ENCODE data around the gene ACKR2. TPM values are rescaled to one million over a fixed set of nuclear protein-coding genes. Genes with fewer than 3 reads are reported as not detected.

The ACKR2 gene
- total RNA-seq, 1 donor = 0.10 TPM

GRCh38 chr3:42900226-42901072 lies 91.2 kb downstream of the ACKR2 start:
- H3K27me3 ChIP-seq (ENCODE audit: insufficient read depth, low read length) = peaks cover 12% of the 10 kb centered on the region
- H3K4me3 ChIP-seq (ENCODE audit: low read length) = no peak overlapping the region
- H3K4me1 ChIP-seq (ENCODE audit: insufficient read depth, low read length) = no peaks in the 10 kb centered on the region
- no peaks in the 10 kb centered on the region for H3K9me3 ChIP-seq (ENCODE audit: low read depth, low read length)

- H3K9me3 ChIP-seq (ENCODE audit: low read depth, low read length) = no peaks in the 10 kb centered on the region
- no peak overlapping the region for H3K4me3 ChIP-seq (ENCODE audit: low read length)
- H3K4me1 ChIP-seq (ENCODE audit: insufficient read depth, low read length) = peaks cover 5% of the 10 kb centered on the region
- H3K27me3 ChIP-seq (ENCODE audit: insufficient read depth, low read length) = peaks cover 17% of the 10 kb centered on the region
Measured at GRCh38 chr3:42901073-42901415, 91.8 kb downstream of the ACKR2 start.

DNA sequence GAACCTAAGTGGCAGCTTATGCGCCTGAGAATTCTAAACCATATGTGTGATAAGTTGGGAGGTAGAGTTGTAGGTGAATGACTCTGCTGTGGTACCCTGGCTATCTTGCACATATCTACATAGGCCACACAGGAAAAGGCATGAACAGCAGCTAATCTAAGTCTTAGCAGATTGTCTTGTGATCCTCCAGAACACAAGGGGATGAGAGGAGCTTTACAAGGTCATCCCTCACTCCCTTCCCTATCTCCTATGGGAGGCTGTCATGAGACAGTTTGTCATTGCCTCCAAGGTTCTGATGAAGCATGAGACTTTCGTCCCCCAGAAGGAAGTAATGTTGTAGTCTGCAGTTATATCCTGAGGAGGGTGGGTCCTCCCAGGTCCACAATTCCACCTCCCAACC lies 93.0 kb downstream of the ACKR2 start:
- H3K4me3 ChIP-seq (ENCODE audit: low read length) = no peak overlapping the region
- H3K27me3 ChIP-seq (ENCODE audit: insufficient read depth, low read length) = peaks cover 29% of the 10 kb centered on the region
- peaks cover 13% of the 10 kb centered on the region for H3K4me1 ChIP-seq (ENCODE audit: insufficient read depth, low read length)
- no peaks in the 10 kb centered on the region for H3K9me3 ChIP-seq (ENCODE audit: low read depth, low read length)

DNA sequence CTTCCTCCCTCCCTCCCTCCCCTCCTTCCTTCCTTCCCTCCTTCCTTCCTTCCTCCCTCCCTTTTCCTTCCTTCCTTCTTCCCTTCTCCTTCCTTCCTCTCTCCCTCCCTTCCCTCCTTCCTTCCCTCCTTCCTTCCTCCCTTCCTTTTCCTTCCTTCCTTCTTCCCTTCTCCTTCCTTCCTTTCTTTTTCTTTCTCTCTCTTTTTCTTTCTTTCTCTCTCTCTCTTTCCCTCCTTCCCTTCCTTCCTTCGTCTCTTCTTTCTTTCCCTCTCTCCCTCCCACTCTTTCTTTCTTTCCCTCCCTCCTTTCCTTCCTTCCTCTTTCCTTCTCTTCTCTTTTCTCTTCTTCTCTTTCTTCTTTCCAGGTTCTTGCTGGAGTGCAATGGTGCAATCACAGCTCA lies 94.8 kb downstream of the ACKR2 start:
- Histone ChIP-seq H3K4me1 (ENCODE audit: insufficient read depth, low read length) (peaks cover 13% of the 10 kb centered on the region), H3K4me3 (ENCODE audit: low read length) (no peak overlapping the region)

DNA sequence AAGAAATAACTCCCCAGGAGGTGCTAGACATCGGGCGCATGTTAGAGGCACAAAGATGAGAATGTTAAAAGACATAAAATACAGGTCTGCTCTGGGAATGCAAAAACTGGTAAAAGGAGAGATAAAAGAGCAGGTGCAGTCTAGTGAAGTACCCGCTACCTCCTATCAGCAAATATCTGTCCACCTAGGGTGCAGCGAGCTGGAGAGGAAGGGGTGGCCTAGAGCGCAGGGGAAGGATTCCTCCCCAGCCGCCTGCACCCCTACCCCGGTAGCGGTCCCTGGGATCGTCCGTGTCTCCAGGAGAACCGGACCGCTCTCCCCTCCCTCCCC lies 96.5 kb downstream of the ACKR2 start:
- H3K27me3 ChIP-seq (ENCODE audit: insufficient read depth, low read length) = peaks cover 30% of the 10 kb centered on the region
- H3K4me1 ChIP-seq (ENCODE audit: insufficient read depth, low read length) = peaks cover 13% of the 10 kb centered on the region
- peak overlapping the region; percentile 23 for H3K4me3 ChIP-seq (ENCODE audit: low read length)
- no peaks in the 10 kb centered on the region for H3K9me3 ChIP-seq (ENCODE audit: low read depth, low read length)

More for the DNA sequence above, 94.8 kb downstream of the ACKR2 start:
- H3K27me3 ChIP-seq (ENCODE audit: insufficient read depth, low read length) = peaks cover 30% of the 10 kb centered on the region
- no peaks in the 10 kb centered on the region for H3K9me3 ChIP-seq (ENCODE audit: low read depth, low read length)

DNA sequence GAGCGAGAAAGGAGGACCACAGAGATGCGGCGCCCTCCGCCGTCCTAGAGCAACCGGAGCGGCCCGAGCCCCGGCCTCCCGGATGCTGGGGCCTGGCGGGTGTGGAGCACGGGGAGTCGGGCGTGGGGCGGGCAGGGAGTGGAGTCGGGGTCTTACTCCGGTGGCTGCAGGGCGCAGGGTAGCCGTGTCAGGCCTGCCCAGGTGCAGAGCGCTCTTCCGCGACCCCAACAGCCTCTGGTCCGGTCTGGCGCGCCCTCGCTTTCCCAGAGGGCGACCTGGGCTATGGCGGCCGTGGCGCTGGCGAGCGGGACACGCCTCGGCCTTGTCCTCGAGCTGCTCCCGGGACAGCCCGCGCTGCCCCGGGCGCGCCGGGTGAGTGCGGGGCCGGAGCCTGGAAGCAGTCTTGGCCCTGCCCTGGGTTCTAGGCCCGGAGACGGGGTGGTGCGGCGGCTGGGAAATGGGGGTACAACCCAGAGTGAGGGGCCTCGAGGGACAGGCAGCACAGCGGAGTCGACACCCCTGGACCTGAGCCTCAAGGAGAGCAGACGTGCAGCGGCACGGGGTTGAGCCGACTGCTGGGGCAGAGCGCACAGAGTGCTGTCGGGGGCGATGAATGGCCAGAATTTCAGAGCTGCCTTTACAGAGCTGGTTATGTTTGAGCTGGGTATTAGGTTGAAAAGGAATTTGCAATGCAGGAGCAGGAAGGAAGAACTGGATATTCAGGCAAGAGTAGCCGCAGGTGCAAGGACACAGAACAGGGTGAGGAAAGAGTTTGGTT lies 97.0 kb downstream of the ACKR2 start, which contains the start of gene ZNF662:
Gene ZNF662 (plus strand): TSS at position 73 of the 778 bp plus-strand sequence. CDS start 1,973 bp downstream, outside the sequence.
- Histone ChIP-seq H3K9me3 (ENCODE audit: low read depth, low read length) (no peaks in the 10 kb centered on the region), H3K4me3 (ENCODE audit: low read length) (peak within 1 kb of the TSS; percentile 23), H3K27me3 (ENCODE audit: insufficient read depth, low read length) (peaks cover 30% of the 10 kb centered on the region), H3K4me1 (ENCODE audit: insufficient read depth, low read length) (peaks cover 13% of the 10 kb centered on the region)

- Histone ChIP-seq H3K27me3 (ENCODE audit: insufficient read depth, low read length) (peaks cover 30% of the 10 kb centered on the region), H3K9me3 (ENCODE audit: low read depth, low read length) (no peaks in the 10 kb centered on the region), H3K4me1 (ENCODE audit: insufficient read depth, low read length) (peaks cover 13% of the 10 kb centered on the region), H3K4me3 (ENCODE audit: low read length) (no peak overlapping the region)
Measured at GRCh38 chr3:42906848-42907183, 97.6 kb downstream of the ACKR2 start.

GRCh38 chr3:42908675-42909074 lies 99.4 kb downstream of the ACKR2 start:
- peaks cover 30% of the 10 kb centered on the region for H3K27me3 ChIP-seq (ENCODE audit: insufficient read depth, low read length)
- peaks cover 13% of the 10 kb centered on the region for H3K4me1 ChIP-seq (ENCODE audit: insufficient read depth, low read length)
- peaks cover 4% of the 10 kb centered on the region for H3K9me3 ChIP-seq (ENCODE audit: low read depth, low read length)
- H3K4me3 ChIP-seq (ENCODE audit: low read length) = no peak overlapping the region

DNA sequence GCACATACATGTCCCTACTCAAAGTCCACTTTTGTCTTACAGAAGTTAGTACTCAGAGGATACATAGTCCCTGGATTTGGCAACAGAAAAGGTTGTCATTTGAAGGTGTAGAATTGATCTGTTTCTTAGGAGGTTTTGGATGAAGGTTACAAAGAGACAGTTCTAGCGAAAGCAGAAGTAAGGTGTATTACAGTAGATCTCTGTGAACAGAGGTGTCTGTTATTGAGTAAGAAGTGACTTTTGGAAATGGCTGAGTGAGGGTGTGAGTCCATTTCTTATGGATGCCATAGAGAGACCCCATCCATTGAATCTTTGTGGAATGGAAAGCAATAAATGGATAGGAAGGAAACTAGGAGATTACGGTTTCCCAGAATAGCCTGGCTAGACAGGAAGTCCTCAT lies 102.3 kb downstream of the ACKR2 start:
- Histone ChIP-seq H3K4me1 (ENCODE audit: insufficient read depth, low read length) (peaks cover 3% of the 10 kb centered on the region), H3K4me3 (ENCODE audit: low read length) (no peak overlapping the region), H3K27me3 (ENCODE audit: insufficient read depth, low read length) (peaks cover 8% of the 10 kb centered on the region), H3K9me3 (ENCODE audit: low read depth, low read length) (peaks cover 29% of the 10 kb centered on the region)

GRCh38 chr3:42914771-42915515 lies 105.7 kb downstream of the ACKR2 start:
- Histone ChIP-seq H3K4me1 (ENCODE audit: insufficient read depth, low read length) (no peaks in the 10 kb centered on the region), H3K4me3 (ENCODE audit: low read length) (no peak overlapping the region), H3K9me3 (ENCODE audit: low read depth, low read length) (peaks cover 33% of the 10 kb centered on the region), H3K27me3 (ENCODE audit: insufficient read depth, low read length) (no peaks in the 10 kb centered on the region)

Other genes starting within 250 kb of the ACKR2 start
- 75.0 TPM for gene SEC22C, start 227.5 kb upstream of the ACKR2 start, total RNA-seq
- 24.0 TPM for gene SS18L2, start 218.6 kb upstream of the ACKR2 start, total RNA-seq
- gene NKTR, start 208.8 kb upstream of the ACKR2 start, total RNA-seq = 324 TPM
- 2.4 TPM for gene ZBTB47, start 155.7 kb upstream of the ACKR2 start, total RNA-seq
- not detected for gene KLHL40, start 123.9 kb upstream of the ACKR2 start, total RNA-seq
- not detected for gene HHATL, start 106.6 kb upstream of the ACKR2 start, total RNA-seq
- gene CCDC13, start 36.2 kb upstream of the ACKR2 start, total RNA-seq = 0.94 TPM
- 42.1 TPM for gene HIGD1A, start 5.0 kb upstream of the ACKR2 start, total RNA-seq
- under 0.01 TPM for gene CYP8B1, start 66.4 kb downstream of the ACKR2 start, total RNA-seq
- 1.2 TPM for gene ZNF662, start 96.7 kb downstream of the ACKR2 start, total RNA-seq
- gene GASK1A, start 169.9 kb downstream of the ACKR2 start, total RNA-seq = 0.10 TPM